SU-DHL-6 (cell line): ENCODE results near the gene COL5A1.

Source experiments
- H2AFZ ChIP-seq: fragments of 200-600 bp; sonication (generic); 2 replicates; pipeline ENCODE4 v1.6.1; 2014; ENCODE audit warnings: low read depth, mild to moderate bottlenecking, moderate library complexity, mixed read lengths, antibody characterized with exemption, low read length; ENCODE audit not compliant: severe bottlenecking
- H3F3A ChIP-seq: fragments of 200-600 bp; shearing (Covaris generic); 2 replicates; pipeline ENCODE4 v1.6.0; 2016; ENCODE audit warnings: antibody characterized with exemption, mild to moderate bottlenecking; ENCODE audit not compliant: insufficient read depth
- H3K27ac ChIP-seq: fragments of 200-600 bp; sonication (generic); 2 replicates; pipeline ENCODE4 v1.5.1; 2016; ENCODE audit warnings: low read depth, mild to moderate bottlenecking, low read length, moderate library complexity, mixed read lengths
- H3K27me3 ChIP-seq: fragments of 200-600 bp; sonication (generic), shearing (Covaris generic); 2 replicates; pipeline ENCODE4 v1.6.0; 2014; ENCODE audit warnings: mild to moderate bottlenecking, low read length
- H3K36me3 ChIP-seq: fragments of 200-600 bp; sonication (generic); 2 replicates; pipeline ENCODE4 v1.6.1; 2014; ENCODE audit warnings: mild to moderate bottlenecking, low read length, mixed read lengths
- H3K4me2 ChIP-seq: fragments of 300-600, 200-600 bp; shearing (Covaris generic), sonication (generic); 2 replicates; pipeline ENCODE4 v1.6.0; 2014; ENCODE audit warnings: low read length, low read depth, mild to moderate bottlenecking; ENCODE audit not compliant: poor library complexity, severe bottlenecking
- H3K4me3 ChIP-seq: fragments of 200-600 bp; sonication (generic); 2 replicates; pipeline ENCODE4 v1.5.1; 2014; ENCODE audit warnings: antibody characterized with exemption, low read length, mild to moderate bottlenecking, mixed read lengths; ENCODE audit not compliant: insufficient read depth, poor library complexity, severe bottlenecking
- H3K79me2 ChIP-seq: fragments of 200-600 bp; sonication (generic); 2 replicates; pipeline ENCODE4 v1.6.1; 2014; ENCODE audit warnings: mild to moderate bottlenecking, low read length, moderate library complexity; ENCODE audit not compliant: insufficient read depth
- H3K9ac ChIP-seq: fragments of 200-600 bp; sonication (generic); 2 replicates; pipeline ENCODE4 v1.7.0; 2014; ENCODE audit warnings: mild to moderate bottlenecking, low read length
- H3K9me2 ChIP-seq: fragments of 200-600 bp; sonication (generic); replicated peaks from 2 replicates; pipeline ENCODE4 v1.6.1; 2014; ENCODE audit warnings: low read length; ENCODE audit not compliant: insufficient read depth
- H3K9me3 ChIP-seq: fragments of 200-600 bp; sonication (generic); 2 replicates; pipeline ENCODE4 v1.6.1; 2014; ENCODE audit warnings: low read length, mixed read lengths; ENCODE audit not compliant: insufficient read depth
- H4K20me1 ChIP-seq: fragments of 200-600 bp; sonication (generic); 2 replicates; pipeline ENCODE4 v1.6.1; 2014; ENCODE audit warnings: low read depth, mild to moderate bottlenecking, antibody characterized with exemption, low read length, moderate library complexity, mixed read lengths
- EZH2phosphoT487 ChIP-seq: fragments of 200-600 bp; sonication (generic), shearing (Covaris generic); conservative IDR thresholded peaks from 2 replicates; pipeline ENCODE4 v1.6.1; 2018; ENCODE audit warnings: mild to moderate bottlenecking, antibody characterized with exemption, low read length, moderate library complexity, mixed read lengths
- TF ChIP-seq, protein P1 (sequence below): fragments of 200-600 bp; sonication (generic); IDR thresholded peaks from one replicate; pipeline ENCODE4 v1.5.1; 2017; ENCODE audit warnings: antibody characterized with exemption, mild to moderate bottlenecking, low read length, moderate library complexity; ENCODE audit not compliant: insufficient read depth, poor library complexity, severe bottlenecking

COL5A1 gene

DNA sequence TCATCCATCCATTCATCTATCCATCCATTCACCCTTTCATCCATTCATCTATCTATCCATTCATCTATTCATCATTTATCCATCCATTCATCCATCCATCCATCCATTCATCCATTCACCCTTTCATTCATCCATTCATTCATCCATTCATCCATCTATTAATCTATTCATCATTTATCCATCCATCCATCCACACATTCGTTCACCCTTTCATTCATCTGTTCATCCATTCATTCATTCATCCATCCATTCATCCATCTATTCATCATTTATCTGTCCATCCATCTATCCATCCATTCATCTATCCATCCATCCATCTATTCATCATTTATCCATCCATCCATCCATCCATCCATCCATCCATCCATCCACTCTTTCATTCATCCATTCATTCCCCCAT lies 205.1 kb downstream of the COL5A1 start:
- no peaks in the 10 kb centered on the region for H4K20me1 ChIP-seq
- no peak overlapping the region for H2AFZ ChIP-seq
- H3K27me3 ChIP-seq = no peaks in the 10 kb centered on the region
- no peaks in the 10 kb centered on the region for H3K36me3 ChIP-seq
- TF ChIP-seq EZH2phosphoT487 = no peak
- TF ChIP-seq, protein P1, sequence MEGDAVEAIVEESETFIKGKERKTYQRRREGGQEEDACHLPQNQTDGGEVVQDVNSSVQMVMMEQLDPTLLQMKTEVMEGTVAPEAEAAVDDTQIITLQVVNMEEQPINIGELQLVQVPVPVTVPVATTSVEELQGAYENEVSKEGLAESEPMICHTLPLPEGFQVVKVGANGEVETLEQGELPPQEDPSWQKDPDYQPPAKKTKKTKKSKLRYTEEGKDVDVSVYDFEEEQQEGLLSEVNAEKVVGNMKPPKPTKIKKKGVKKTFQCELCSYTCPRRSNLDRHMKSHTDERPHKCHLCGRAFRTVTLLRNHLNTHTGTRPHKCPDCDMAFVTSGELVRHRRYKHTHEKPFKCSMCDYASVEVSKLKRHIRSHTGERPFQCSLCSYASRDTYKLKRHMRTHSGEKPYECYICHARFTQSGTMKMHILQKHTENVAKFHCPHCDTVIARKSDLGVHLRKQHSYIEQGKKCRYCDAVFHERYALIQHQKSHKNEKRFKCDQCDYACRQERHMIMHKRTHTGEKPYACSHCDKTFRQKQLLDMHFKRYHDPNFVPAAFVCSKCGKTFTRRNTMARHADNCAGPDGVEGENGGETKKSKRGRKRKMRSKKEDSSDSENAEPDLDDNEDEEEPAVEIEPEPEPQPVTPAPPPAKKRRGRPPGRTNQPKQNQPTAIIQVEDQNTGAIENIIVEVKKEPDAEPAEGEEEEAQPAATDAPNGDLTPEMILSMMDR = no peak
- H3K9me3 ChIP-seq = peaks cover 11% of the 10 kb centered on the region; the same call in 1 of the 2 replicates
- H3F3A ChIP-seq = no peaks in the 10 kb centered on the region
- H3K27ac ChIP-seq = no peak overlapping the region
- no peak overlapping the region for H3K4me3 ChIP-seq
- H3K79me2 ChIP-seq = no peaks in the 10 kb centered on the region
- H3K4me2 ChIP-seq = no peak overlapping the region
- H3K9me2 ChIP-seq = no peaks in the 10 kb centered on the region
- no peak overlapping the region for H3K9ac ChIP-seq

DNA sequence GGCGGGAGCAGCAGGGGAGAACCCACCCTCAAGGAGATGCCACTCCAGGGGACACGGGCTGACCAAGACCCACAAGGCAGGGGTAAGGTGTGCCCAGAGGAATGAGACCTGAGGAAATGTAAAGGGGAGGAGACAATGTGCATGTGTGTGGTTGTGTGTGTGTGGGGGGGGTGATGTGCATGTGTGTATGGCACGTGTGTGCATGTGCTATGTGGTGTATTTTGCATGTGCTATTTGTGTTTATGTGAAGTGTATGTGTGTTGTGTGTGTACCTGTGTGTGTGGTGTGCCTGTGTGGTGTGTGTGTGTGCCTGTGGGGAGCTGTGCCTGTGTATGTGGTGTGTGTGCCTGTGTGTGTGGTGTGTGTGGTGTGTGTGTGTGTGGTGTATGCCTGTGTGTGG lies 205.5 kb downstream of the COL5A1 start:
- Histone ChIP-seq H3K36me3 (no peaks in the 10 kb centered on the region), H3K4me2 (no peak overlapping the region), H3K4me3 (no peak overlapping the region), H2AFZ (no peak overlapping the region), H3F3A (no peaks in the 10 kb centered on the region), H4K20me1 (no peaks in the 10 kb centered on the region), H3K27me3 (no peaks in the 10 kb centered on the region), H3K9me2 (no peaks in the 10 kb centered on the region), H3K9ac (no peak overlapping the region), H3K27ac (no peak overlapping the region), H3K79me2 (no peaks in the 10 kb centered on the region), H3K9me3 (peaks cover 15% of the 10 kb centered on the region; the same call in 1 of the 2 replicates)
- TF ChIP-seq EZH2phosphoT487 = no peak
- TF ChIP-seq, protein P1 = no peak

DNA sequence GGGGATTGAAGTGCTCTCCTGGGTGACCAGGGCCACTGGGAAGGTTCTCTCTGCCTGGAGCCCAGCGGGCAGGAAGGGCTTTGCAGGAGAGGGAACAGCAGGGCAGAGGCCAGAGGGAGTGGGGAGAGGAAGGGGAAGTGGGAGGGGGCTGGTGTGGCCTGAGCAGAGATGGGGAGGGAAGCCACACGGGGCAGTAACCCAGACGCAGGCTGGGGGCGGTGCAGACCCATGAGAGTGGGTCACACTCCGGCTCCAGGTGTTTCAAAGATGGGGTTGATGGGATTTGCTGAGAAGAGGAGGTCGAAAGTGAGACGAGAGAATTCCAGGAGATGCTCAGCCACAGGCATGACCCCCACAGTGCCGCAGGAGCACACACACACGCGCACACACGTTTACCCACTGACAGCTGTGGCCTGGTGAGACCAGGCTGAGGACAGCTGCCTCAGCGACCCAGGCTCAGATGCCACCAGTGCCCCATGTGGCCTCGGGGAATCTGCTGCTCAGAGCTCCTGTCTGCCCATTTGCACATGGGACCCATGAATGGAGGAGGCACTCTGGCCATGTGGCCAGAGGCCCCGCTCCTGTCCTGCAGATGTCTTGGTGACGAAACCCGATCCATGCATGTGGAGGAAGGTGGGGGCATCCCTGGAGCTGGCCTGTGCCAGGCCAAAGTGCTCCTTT lies 206.3 kb downstream of the COL5A1 start:
- H3F3A ChIP-seq = no peaks in the 10 kb centered on the region
- H3K27me3 ChIP-seq = no peaks in the 10 kb centered on the region
- H3K9me2 ChIP-seq = no peaks in the 10 kb centered on the region
- H2AFZ ChIP-seq = no peak overlapping the region
- no peaks in the 10 kb centered on the region for H3K36me3 ChIP-seq
- H3K9me3 ChIP-seq = peaks cover 15% of the 10 kb centered on the region; the same call in 1 of the 2 replicates
- H3K79me2 ChIP-seq = no peaks in the 10 kb centered on the region
- H3K4me3 ChIP-seq = no peak overlapping the region
- TF ChIP-seq EZH2phosphoT487 = no peak
- TF ChIP-seq, protein P1 = no peak
- H3K9ac ChIP-seq = no peak overlapping the region
- H3K27ac ChIP-seq = no peak overlapping the region
- no peak overlapping the region for H3K4me2 ChIP-seq
- H4K20me1 ChIP-seq = no peaks in the 10 kb centered on the region
